Jurkat, Clone E6-1 (cell line): Measurements from ENCODE around the gene ECE1.

Source experiments
- DNase-seq: peaks from one replicate; pipeline ENCODE4 v3.0.0-alpha.2; 2011; ENCODE audit warnings: low read depth, low spot score
- H3K4me3 ChIP-seq: 2 replicates; pipeline ENCODE4 v1.5.1; 2011; ENCODE audit warnings: mild to moderate bottlenecking, low read length, control low read depth, moderate library complexity

The ECE1 gene

DNA sequence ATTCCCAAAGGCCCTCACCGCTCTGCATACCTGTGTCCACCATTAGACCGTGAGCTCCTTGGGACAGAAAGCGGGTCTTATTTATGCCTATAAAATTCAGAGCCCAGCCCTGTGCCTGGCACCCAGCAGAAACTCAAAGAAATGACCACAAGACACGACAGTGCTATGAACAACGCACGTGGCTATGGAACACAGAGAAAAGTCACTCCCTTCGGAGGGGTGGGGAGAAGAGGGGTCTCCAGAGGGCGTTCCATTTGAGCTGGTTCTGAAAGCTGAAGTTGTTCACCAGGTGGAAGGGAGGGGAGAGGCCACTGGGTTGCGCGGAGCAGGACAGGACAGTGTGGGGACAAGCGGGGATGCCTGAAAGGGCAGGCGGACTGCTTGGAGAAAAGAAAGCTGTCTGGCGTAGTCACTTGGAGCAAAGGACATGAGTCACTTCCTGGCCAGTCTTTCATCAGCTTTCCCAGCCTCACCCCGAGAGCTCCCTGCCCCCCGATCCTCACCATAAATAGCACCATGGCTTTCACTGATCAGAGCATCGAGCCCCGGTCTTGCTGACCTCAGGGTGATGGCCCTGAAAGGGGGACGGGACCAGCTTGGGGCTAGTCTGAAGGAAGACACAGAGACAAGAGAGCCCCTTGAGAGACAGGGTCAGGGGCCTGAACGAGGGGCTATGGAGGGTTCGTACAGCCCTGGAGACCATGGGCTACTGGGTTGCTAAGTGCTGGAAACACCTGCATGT is 28.5 kb downstream of the ECE1 start:
- H3K4me3 ChIP-seq = no peak overlapping the region
- DNase-seq = no peak

DNA sequence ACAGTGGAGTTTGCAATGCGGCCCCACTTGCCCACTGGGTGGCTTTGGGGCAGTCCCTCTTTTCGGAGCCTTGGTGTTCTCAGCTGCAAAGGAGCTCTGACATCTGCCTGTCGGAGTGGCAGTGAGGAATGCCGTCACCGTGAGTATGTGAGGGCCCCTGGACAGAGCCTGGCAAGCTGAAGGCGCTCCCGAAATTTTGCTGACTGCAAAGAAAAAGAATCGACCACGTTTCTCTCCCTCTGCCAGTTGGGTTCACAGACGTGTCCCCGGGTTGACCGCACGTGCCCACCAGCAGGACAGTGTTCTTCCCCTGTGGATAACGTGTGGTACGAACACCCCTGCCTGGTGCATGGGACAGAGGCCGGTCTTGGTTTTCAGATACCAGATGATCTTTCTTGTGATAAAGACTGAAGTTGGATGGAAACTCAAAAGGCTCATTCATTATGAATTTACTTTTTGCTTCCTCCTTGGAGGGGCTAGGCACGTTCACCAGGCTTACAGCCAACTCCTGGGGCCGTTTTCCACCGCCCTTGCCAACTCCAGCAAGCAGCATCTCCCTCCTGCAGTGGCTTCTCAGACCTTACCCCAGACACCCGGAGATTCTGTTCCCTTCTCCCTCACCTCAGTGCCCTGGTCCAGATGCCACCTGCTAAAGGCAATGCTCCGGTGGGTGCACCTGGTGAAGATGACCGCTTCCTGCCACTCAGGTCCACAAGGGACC is 29.7 kb downstream of the ECE1 start:
- H3K4me3 ChIP-seq = no peak overlapping the region
- DNase-seq = no peak

- no peak overlapping the region for H3K4me3 ChIP-seq
- DNase-seq = no peak
These were observed 30.8 kb downstream of the ECE1 start for GRCh38 chr1:21259316-21260076.

DNA sequence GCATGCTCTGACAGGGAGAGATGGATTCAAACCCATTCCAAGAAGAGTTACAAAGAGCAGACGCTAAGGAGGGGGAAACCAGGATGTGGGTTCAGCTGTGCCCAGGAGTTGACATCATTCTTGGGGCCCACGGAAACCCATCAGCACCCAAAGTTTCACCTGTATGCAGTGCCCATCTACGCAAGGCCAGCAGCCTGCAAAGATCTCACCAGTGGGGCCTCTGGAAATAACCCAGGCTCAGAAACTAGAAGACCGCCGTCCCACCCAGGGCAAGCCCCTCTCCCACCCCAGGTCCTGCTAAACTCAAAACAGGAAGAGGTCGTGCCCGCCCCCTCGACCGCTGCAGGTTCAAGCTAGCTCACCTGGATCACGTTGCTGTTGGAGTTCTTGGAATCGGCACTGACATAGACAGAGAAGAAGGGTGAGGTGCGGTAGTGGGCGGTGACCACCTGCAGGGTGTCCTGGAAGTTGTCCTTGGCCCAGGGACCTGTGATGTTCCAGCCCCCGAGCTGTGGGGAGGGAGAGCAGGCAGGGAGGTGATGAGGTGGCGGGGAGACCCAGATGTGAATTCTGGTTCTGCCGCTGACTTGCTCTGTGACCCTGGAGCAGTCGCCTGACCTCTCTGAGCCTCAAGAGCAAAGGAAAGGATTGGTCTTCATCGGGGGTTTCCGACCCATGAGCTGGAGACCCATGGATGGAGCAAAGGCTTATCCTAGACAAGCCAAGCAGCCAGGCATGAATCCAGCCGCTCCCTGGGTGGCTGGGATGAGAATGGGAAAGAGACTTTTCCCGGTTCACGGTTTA is 31.7 kb downstream of the ECE1 start:
- DNase-seq = no peak
- H3K4me3 ChIP-seq = no peak overlapping the region

- H3K4me3 ChIP-seq = no peak overlapping the region
- no peak for DNase-seq
These were observed 32.7 kb downstream of the ECE1 start for GRCh38 chr1:21257431-21258135.

GRCh38 chr1:21256776-21257175 is 33.5 kb downstream of the ECE1 start:
- no peak for DNase-seq
- no peak overlapping the region for H3K4me3 ChIP-seq

DNA sequence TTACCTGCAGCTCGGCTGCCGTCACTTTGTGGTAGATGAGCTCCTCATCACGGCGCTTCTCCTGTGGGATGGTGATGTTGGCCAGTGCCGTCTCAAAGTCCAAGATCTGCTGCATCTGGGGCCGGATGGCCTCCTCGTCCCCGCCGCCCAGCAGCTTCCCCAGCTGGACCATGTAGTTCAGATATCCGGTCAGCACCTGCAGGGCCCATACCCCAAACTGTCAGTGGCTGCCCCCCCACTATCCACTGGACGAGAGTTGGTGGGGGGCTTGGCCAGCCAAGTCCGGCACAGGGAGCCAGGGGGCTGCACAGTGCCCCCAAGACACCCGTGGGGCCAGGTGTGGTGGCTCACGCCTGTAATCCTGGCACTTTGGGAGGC is 34.3 kb downstream of the ECE1 start:
- H3K4me3 ChIP-seq = no peak overlapping the region
- no peak for DNase-seq

GRCh38 chr1:21255284-21255942 is 34.9 kb downstream of the ECE1 start:
- peak; percentile 63 for DNase-seq
- no peak overlapping the region for H3K4me3 ChIP-seq

- no peak for DNase-seq
- H3K4me3 ChIP-seq = no peak overlapping the region
These were observed 35.8 kb downstream of the ECE1 start for GRCh38 chr1:21254335-21254951.

- no peak for DNase-seq
These were observed 38.3 kb downstream of the ECE1 start for GRCh38 chr1:21251773-21252471.

GRCh38 chr1:21249940-21250493 is 40.2 kb downstream of the ECE1 start:
- no peak for DNase-seq

More at GRCh38 chr1:21251773-21252471, 38.3 kb downstream of the ECE1 start:
- no peak overlapping the region for H3K4me3 ChIP-seq

DNA sequence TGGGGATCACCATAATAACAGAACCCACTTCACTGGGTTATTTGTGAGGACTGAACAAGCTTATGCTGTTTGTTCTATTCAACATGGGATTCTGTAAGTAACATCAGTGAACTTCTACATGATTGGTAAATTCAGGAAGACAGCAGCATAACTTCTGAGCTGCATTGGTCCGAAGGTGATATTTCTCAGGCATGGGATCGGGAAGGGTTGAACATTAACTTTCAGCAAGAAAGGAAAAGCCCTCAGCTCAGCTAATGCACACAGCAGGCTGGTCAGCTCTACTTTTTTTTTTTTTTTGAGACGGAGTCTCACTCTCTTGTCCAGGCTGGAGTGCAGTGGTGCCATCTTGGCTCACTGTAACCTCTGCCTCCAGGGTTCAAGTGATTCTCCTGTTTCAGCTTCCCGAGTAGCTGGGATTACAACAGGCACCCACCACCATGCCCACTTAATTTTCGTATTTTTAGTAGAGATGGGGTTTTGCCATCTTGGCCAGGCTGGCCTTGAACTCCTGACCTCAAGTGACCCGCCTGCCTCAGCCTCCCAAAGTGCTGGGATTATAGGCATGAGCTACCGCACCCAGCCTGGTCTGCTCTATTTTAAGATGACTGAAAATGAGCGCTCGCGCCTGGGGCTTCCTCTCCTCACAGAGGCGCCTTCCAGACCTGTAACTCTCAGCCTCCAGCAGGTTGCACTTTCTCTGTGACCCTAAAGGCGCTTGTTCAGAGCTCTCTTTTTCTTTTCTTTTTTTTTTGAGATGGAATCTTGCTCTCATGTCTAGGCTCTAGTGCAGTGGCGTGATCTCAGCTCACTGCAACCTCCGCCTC is 42.2 kb downstream of the ECE1 start:
- no peak overlapping the region for H3K4me3 ChIP-seq
- no peak for DNase-seq

More at GRCh38 chr1:21249940-21250493, 40.2 kb downstream of the ECE1 start:
- no peak overlapping the region for H3K4me3 ChIP-seq

- no peak for DNase-seq
These were observed 43.2 kb downstream of the ECE1 start for GRCh38 chr1:21246905-21247642.

DNA sequence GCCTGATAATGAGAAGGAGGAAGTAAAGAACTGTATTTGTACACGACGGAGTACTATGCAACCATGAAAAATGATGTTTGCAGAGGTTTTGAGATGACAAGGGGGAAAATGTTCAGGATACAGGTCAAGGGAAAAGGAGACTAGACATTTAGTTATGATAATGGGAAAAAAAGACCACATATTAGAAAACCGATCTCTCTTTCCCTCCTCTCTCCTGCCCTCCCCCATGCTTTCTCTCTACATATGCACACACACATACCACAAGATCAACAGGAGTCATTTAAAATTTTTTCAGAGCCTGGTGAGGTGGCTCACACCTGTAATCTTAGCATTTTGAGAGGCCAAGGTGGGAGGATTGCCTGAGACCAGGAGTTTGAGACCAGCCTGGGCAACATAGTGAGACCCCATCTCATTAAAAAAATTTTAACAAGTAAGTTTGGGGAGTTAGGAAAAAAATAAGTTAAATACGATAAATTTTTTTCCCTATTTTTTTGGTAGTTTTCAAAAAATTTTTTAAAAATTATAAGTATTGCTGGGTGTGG is 44.5 kb downstream of the ECE1 start:
- H3K4me3 ChIP-seq = no peak overlapping the region
- no peak for DNase-seq

More at GRCh38 chr1:21246905-21247642, 43.2 kb downstream of the ECE1 start:
- H3K4me3 ChIP-seq = no peak overlapping the region
